ENCODE measurements around the gene LGALS7.
"Not testable (repeated sequence)": the region's sequence is repeated elsewhere in the genome, so short reads cannot be mapped to it uniquely, and the experiment has no call there.

Gene LGALS7

GRCh38 chr19:38788478-38789243 is 15.3 kb upstream of the LGALS7 start, which contains the start of gene LGALS7B:
Gene LGALS7B, plus strand, starts transcription at chr19:38789200. Its CDS starts 27 bp downstream, at chr19:38789227.
- Histone ChIP-seq H3K36me3 (ENCODE audit: insufficient read depth) (no peaks in the 10 kb centered on the region), H3K27me3 (ENCODE audit: insufficient read depth, low read depth) (no peaks in the 10 kb centered on the region), H3K27ac (no peak within 1 kb of the TSS), H3K4me1 (ENCODE audit: low read depth, poor library complexity, severe bottlenecking) (no peaks in the 10 kb centered on the region), H3K9ac (no peak within 1 kb of the TSS), H2AFZ (ENCODE audit: low read depth) (no peak within 1 kb of the TSS), H3K79me2 (ENCODE audit: insufficient read depth, low read depth) (no peaks in the 10 kb centered on the region), H3K4me3 (IDR thresholded peaks at IDR 0.05; ENCODE audit: insufficient read depth, low read depth, low read length) (no peak within 1 kb of the TSS), H3K4me2 (no peak within 1 kb of the TSS), H4K20me1 (ENCODE audit: insufficient read depth) (no peaks in the 10 kb centered on the region)
- TF ChIP-seq, protein P1, sequence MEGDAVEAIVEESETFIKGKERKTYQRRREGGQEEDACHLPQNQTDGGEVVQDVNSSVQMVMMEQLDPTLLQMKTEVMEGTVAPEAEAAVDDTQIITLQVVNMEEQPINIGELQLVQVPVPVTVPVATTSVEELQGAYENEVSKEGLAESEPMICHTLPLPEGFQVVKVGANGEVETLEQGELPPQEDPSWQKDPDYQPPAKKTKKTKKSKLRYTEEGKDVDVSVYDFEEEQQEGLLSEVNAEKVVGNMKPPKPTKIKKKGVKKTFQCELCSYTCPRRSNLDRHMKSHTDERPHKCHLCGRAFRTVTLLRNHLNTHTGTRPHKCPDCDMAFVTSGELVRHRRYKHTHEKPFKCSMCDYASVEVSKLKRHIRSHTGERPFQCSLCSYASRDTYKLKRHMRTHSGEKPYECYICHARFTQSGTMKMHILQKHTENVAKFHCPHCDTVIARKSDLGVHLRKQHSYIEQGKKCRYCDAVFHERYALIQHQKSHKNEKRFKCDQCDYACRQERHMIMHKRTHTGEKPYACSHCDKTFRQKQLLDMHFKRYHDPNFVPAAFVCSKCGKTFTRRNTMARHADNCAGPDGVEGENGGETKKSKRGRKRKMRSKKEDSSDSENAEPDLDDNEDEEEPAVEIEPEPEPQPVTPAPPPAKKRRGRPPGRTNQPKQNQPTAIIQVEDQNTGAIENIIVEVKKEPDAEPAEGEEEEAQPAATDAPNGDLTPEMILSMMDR (conservative IDR thresholded peaks at IDR 0.05; ENCODE audit: low read depth, low read length): no peak

DNA sequence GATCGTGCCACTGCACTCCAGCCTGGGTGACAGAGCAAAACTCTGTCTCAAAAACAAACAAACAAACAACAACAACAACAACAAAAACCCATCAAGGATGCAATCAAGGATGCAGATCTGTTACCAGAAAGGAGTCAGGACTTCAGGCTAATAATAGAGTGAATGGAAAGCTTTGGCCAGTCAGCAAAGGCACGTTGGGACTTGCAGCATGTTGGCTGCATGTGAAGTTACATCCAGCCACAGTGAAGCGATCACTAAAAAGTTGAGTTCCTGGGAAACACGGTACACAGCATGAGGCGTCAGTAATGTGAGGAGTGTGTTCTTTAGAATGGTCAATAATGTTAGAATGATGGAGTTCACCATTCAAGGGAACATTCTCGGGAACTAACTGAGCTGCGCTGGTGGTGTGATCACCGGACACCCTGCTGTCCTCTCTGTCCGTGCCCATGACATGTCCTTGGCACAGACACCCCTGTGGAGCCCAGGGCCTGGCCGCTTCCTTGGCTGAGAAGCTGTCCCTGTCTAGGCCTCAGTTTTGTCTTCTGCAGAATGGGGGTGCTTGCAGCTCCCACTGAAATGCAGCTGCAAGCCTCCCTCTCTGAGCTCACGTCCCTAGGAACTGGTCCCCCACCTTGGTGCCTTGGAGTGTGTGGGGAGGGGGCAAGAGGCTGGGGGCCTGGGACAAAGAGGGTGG is 13.4 kb upstream of the LGALS7 start:
- H3K9ac ChIP-seq: no peak overlapping the region
- no peaks in the 10 kb centered on the region for H3K36me3 ChIP-seq (ENCODE audit: insufficient read depth)
- no peak overlapping the region for H2AFZ ChIP-seq (ENCODE audit: low read depth)
- no peaks in the 10 kb centered on the region for H4K20me1 ChIP-seq (ENCODE audit: insufficient read depth)
- H3K4me1 ChIP-seq (ENCODE audit: low read depth, poor library complexity, severe bottlenecking): no peaks in the 10 kb centered on the region
- TF ChIP-seq, protein P1 (conservative IDR thresholded peaks at IDR 0.05; ENCODE audit: low read depth, low read length): no peak
- H3K27ac ChIP-seq: no peak overlapping the region
- H3K4me2 ChIP-seq: no peak overlapping the region
- no peak overlapping the region for H3K4me3 ChIP-seq (IDR thresholded peaks at IDR 0.05; ENCODE audit: insufficient read depth, low read depth, low read length)
- no peaks in the 10 kb centered on the region for H3K79me2 ChIP-seq (ENCODE audit: insufficient read depth, low read depth)
- peaks cover 4% of the 10 kb centered on the region; the same call in 1 of the 2 replicates for H3K27me3 ChIP-seq (ENCODE audit: insufficient read depth, low read depth)

- H3K4me2 ChIP-seq; H3K36me3 ChIP-seq (ENCODE audit: insufficient read depth); H2AFZ ChIP-seq (ENCODE audit: low read depth); H3K79me2 ChIP-seq (ENCODE audit: insufficient read depth, low read depth); H3K27ac ChIP-seq; H3K4me3 ChIP-seq (IDR thresholded peaks at IDR 0.05; ENCODE audit: insufficient read depth, low read depth, low read length); H3K9ac ChIP-seq; H3K4me1 ChIP-seq (ENCODE audit: low read depth, poor library complexity, severe bottlenecking); H4K20me1 ChIP-seq (ENCODE audit: insufficient read depth); H3K27me3 ChIP-seq (ENCODE audit: insufficient read depth, low read depth): not testable (repeated sequence)
These were observed 12.7 kb upstream of the LGALS7 start for GRCh38 chr19:38786061-38786460.

DNA sequence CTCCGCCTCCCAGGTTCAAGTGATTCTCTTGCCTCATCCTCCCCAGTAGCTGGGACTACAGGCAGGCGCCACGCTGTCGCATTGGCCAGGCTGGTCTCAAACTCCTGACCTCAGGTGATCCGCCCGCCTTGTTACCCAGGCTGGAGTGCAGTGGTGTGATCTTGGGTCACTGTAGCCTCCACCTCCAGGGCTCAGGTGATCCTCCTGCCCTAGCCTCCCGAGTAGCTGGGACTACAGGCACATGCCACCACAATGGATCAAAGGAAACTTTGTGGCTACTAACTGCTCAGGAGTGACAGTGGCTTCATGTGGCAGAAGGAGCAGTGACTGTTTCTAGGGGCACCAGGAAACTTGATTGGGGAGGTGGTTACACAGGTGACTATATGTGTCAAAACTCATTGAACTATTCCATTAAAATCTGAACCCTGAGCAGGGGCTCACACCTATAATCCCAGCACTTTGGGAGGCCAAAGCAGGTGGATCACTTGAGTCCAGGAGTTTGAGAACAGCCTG is 11.9 kb upstream of the LGALS7 start:
- Histone ChIP-seq H3K27ac (no peak overlapping the region), H3K4me3 (IDR thresholded peaks at IDR 0.05; ENCODE audit: insufficient read depth, low read depth, low read length) (no peak overlapping the region), H3K79me2 (ENCODE audit: insufficient read depth, low read depth) (no peaks in the 10 kb centered on the region), H3K4me1 (ENCODE audit: low read depth, poor library complexity, severe bottlenecking) (no peaks in the 10 kb centered on the region), H3K27me3 (ENCODE audit: insufficient read depth, low read depth) (peaks cover 12% of the 10 kb centered on the region; the same call in 1 of the 2 replicates), H3K4me2 (no peak overlapping the region), H3K36me3 (ENCODE audit: insufficient read depth) (no peaks in the 10 kb centered on the region), H2AFZ (ENCODE audit: low read depth) (no peak overlapping the region), H4K20me1 (ENCODE audit: insufficient read depth) (no peaks in the 10 kb centered on the region), H3K9ac (no peak overlapping the region)
- TF ChIP-seq, protein P1 (conservative IDR thresholded peaks at IDR 0.05; ENCODE audit: low read depth, low read length): no peak
